GM18868 (cell line): ENCODE results near the gene KRT73.
"Not testable (repeated sequence)": the region's sequence is repeated elsewhere in the genome, so short reads cannot be mapped to it uniquely, and the experiment has no call there.

Experiments
- ATAC-seq: cut with Tn5 transposase; IDR thresholded peaks from one replicate; pipeline ENCODE4 v1.9.1; 2021; ENCODE audit warnings: mild to moderate bottlenecking, moderate library complexity; ENCODE audit not compliant: unreplicated experiment

The KRT73 gene

DNA sequence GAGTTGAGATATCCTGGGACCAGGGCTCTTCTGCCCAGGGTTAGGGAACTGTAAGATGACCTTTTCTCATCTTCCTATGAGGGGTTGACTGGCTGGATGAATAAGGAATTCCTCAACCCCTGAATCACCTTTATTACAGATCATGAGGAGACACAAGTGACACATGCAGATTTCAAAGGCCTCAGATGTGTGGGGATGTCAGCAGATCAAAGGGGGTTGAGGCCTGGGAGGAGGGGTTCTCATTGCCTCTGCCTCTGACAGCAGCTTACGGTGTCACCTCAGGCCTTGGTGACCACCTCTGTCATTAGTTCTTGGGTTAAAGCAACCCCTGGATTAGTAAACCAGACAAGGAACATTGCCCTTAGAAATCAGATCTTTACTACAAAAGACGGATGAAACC, 15.0 kb downstream of the KRT73 start:
- ATAC-seq = no peak

DNA sequence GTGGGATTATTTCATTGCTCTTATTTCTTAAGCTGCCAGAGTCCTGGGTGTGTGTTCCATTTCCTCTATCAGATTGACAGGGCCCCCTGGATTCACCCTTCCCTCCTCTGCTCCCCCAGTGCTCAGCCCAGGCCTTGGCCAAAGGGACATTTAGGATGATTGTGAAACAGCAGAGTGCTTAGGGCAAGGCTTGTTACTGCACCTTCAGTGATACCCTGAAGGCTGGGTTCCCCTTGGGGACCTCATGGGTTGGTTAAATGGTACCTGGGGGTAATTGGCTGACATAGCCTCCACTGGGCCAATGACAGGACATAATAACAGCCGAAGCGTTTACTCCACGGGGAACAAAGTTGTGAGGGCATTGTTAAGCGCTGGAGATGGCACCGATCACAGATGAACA, 15.8 kb downstream of the KRT73 start:
- ATAC-seq = no peak

- ATAC-seq = no peak
Measured at GRCh38 chr12:52601671-52602070, 16.7 kb downstream of the KRT73 start.

GRCh38 chr12:52600941-52601481, 17.3 kb downstream of the KRT73 start, which contains the start of gene KRT72:
TSS of gene KRT72 (minus strand) at chr12:52601463. CDS start at chr12:52601452, 11 bp downstream.
- no peak for ATAC-seq

DNA sequence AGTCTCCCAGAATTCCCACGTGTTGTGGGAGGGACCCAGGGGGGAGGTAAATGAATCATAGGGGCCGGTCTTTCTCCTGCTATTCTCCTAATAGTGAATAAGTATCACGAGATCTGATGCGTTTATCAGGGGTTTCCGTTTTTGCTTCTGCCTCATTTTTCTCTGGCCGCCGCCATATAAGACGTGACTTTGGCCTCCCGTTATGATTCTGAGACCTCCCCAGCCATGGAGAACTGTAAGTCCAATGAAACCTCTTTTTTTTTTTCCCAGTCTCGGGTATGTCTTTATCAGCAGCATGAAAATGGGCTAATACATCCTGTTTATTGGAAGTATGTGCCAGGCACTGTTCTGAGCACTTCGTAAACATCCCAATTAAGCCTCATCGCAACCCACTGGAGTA, 17.9 kb downstream of the KRT73 start:
- no peak for ATAC-seq

DNA sequence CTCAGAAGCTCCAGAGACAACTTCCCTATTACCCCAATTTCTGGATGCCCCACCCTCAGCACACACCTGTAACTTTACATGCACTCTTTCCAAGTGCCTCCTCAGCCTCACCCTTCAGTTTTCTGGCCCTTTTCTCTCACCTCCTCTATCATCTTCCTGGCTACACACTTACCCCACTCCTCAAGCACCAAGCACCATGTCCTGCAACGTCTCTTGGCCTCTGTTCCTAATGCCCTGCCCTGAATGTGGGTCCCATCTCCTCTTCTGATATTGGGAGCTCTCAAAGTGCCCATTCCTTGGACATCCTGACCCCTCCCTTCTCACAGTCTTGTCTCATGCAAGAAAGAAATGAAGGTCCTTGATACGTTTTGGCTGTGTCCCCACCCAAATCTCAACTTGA, 18.3 kb downstream of the KRT73 start:
- ATAC-seq = no peak

DNA sequence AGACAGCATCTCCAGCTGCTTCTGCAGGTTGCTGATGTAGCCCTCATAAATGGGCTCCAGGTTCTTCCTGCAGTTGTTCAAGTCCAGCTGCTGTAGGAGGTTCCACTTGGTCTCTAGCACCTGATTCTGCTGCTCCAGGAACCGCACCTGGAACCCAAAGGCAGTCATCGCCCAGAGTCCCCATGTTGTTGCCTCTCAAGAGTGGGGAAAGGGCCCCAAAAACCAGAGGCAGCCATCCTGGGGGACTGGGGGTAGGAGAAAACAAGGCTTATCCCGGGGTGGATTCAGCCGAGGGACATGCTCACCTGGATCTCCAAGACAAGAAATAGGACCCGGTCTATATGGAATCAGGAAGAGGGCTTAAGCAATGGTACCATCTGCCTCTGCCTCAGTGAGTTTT, 19.4 kb downstream of the KRT73 start:
- no peak for ATAC-seq

DNA sequence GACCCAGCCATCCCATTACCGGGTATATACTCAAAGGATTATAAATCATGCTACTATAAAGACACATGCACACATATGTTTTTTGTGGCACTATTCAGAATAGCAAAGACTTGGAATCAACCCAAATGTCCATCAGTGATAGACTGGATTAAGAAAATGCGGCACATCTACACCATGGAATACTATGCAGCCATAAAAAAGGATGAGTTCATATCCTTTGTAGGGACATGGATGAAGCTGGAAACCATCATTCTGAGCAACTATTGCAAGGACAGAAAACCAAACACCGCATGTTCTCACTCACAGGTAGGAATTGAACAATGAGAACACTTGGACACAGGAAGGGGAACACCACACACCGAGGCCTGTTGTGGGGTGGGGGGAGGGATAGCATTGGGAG, 24.1 kb downstream of the KRT73 start:
- ATAC-seq = not testable (repeated sequence)

GRCh38 chr12:52591521-52591920, 26.8 kb downstream of the KRT73 start:
- no peak for ATAC-seq

DNA sequence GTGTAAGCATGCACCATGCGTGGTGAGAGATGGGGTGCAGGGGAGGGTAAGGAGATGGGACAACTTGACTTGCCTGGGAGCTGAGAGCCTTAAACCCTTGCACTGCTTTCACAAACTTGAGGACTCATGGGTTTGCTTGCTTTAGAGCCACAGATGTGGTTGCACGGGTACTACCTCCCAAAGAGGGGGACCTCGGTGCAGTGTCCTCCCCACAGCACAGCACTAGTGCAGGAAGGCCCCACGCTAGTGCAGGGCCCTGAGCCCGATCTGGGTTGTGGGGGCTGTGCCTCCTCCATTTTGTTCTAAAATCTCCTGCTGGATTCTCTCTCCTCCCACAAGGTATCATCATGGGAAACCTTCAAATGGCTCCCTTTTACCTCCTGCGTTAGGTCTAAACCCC, 28.3 kb downstream of the KRT73 start:
- ATAC-seq = no peak

DNA sequence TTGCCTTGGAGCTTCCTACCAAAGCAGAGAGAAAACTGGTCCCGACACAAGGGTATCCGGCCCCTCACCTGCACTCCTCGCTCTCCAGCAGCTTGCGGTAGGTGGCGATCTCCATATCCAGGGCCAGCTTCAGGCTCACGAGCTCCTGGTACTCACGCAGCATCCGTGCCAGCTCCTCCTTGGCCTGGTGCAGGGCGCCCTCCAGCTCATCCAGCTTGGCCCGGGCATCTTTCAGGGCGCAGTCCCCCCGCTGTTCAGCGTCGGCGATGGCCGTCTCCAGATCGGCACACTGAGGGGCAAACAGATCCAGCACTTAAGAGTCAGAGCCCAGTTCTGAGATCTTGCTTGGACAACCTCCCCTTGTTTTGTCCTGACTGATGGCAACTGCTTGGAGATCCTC, 30.8 kb downstream of the KRT73 start:
- ATAC-seq = no peak

GRCh38 chr12:52585946-52586345, 32.4 kb downstream of the KRT73 start:
- no peak for ATAC-seq

DNA sequence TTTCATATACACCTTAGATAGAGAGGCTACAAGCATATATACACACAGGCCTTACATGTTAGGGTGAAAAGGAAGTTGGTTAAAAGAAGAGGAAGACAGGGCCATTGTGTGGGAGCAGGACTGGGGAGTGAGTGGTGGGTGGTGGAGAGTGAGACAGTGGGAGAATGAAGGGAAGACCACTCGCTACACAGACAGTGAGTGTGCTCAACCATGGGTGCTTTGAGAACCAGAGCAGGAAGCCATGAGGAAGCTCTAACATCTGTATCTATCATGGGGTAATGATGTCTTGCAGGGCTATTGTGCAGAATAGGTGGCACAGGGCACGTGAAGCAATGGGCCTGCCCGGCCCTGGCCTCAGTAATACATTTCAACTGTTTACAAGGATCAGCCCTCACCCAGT, 33.3 kb downstream of the KRT73 start:
- ATAC-seq = no peak

DNA sequence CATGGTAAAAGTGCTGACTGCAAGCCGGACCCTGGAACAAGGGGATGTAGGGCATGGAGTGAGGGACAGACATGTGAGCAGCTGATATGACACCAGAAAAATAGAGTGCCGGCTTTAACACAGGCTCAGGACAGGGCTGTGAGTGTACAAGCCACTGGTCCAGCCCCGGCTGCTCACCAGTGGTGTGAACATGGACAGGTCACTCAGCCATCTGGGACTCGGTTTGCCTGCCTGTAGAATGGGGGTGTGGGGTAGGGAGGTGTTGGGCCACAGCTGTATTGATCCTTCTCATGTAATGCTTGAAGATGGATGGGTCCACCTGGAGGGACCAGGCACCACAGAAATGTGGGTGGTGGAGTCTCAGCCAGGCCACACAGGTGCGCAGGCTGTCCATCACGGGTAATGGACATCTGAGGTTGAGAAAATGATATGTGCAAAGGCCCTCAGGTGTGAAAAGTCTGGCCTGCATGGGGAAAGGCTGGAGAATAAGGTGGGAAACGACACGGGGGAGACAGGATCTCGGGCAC, 34.1 kb downstream of the KRT73 start:
- ATAC-seq = no peak

- ATAC-seq = no peak
Measured at GRCh38 chr12:52582971-52583456, 35.3 kb downstream of the KRT73 start.

DNA sequence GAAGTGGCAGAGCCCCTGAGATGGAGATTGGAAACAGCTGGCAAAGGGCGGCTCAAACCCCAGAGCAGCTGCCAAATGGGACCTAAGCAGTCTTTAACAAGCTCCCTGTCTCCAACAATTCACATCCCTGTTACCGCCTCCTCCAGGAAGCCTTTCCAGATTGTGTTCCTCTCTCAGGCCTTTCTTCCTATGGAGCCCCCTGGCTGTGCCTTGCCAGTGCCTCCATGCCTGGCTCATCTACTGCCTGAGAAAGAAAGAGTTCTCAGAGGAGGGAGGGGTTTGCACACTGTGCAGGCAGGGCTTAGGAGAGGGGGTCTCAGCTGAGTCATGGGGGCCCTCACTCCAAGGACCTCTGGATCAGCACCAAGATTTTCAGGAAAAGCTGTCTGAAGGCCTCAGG, 35.9 kb downstream of the KRT73 start:
- ATAC-seq = no peak

DNA sequence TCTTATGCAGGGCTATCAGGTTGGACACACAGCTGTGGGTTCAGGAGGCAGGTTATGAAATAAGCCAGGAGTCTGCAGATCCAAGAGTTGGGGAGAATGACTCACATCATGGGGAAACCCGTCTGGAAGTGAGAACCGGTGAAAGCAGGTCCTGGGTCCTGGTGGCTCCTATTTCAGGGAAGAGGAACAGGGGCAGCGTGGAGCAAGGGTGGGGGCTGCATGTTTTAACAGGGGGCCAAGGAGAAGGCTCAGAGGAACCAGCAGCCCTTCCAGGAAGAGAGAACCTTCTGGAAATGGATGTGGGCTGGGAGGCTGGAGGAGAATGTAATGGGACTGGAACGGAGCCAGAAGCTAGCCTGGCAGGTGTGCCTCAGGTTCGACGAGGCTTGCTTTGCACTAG, 36.9 kb downstream of the KRT73 start:
- no peak for ATAC-seq

DNA sequence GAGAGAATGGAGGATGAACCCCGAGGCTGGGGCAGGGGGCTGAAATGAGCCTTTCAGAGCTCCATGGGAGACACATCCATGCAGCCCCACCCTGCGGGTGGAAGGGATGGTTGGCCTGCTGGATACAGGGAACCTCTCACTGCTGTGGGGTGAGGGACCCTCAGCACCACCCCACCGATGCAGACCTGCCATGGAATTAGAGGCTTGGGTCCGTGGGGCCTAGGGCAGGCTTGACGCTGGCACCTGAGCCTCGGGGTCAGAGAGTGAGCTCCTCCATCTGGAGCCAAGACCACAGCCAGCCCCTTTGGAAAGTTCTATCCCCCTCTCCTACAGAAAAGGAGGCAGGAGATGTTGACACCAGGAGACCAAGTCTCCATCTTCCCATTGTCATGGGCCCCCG, 37.3 kb downstream of the KRT73 start:
- no peak for ATAC-seq

DNA sequence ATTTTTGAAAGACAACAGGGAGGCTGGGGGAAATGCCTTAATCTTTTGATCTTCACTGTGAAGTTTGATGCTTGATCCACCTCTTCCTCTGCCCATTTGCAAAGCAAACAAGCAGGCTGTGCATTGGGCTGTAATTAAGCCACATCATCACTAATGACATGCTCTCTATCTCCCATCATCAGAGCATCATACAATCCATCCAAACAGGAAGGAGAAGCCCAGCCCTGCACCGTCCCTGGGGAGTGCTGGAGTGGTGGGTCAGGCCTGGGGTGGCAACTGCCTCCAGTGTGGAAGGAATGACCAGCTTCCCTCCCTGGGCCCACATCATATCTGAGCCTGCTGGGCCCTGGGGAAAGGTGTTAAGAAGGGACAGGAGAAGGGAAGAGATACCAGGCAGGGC, 37.9 kb downstream of the KRT73 start:
- no peak for ATAC-seq

GRCh38 chr12:52579468-52580465, 38.6 kb downstream of the KRT73 start:
- ATAC-seq = no peak

DNA sequence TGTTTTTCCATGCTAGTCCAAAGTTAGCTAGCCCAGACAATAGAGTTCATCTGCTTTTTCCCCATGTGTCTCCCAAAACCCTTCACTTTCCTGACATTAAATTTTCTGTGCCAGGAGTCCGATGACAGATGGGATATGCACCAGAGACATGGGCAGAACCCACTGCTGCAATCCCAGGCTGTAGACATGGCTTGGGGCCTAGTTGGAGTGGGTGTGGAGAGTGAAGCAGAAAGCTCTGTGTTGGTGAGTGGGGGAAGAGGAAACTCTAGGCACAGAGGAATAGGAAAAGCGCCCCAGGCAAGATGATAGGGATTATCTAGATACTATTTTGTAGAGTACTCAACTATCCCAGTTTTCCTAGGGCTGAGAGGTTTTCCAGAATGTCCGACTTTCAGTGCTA, 39.9 kb downstream of the KRT73 start:
- no peak for ATAC-seq

DNA sequence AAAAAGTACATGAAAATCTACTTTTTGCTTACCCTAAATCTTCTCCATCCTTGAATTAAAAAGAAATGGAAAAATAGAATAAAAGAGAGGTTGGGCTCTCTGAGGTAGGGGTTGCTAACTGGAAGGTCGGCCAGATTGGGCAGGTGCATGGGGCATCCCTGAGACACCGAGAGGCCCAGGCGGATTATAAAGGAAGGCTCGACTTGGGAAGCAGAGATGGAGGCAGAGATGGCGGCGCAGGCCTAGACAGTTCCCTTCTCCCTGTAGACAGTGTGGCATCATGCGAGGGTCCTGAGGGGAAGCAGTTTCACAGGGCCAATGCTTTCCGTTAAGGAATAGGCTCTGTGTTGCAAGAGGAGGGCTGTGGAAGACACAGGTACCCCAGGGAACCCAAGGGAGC, 41.0 kb downstream of the KRT73 start:
- no peak for ATAC-seq
